NCI-H446 (cell line): ENCODE data around the gene RBM12.
A peak's percentile ranks its signal among the peaks of the same experiment; 100 is the strongest.
"Not testable (repeated sequence)": the region's sequence is repeated elsewhere in the genome, so short reads cannot be mapped to it uniquely, and the experiment has no call there.

ENCODE experiments used
- DNase-seq, 2 experiments: peaks; one replicate each; lab custom pipeline; 2025; lab: John Stamatoyannopoulos, UW

The RBM12 gene

GRCh38 chr20:35698298-35699126 is 33.8 kb upstream of the RBM12 start:
- DNase-seq: no peak

GRCh38 chr20:35697696-35698297 is 33.1 kb upstream of the RBM12 start:
- no peak for DNase-seq

- no peak for DNase-seq
Observed at GRCh38 chr20:35695978-35696377, 31.3 kb upstream of the RBM12 start.

GRCh38 chr20:35695245-35695749 is 30.6 kb upstream of the RBM12 start:
- DNase-seq: no peak

GRCh38 chr20:35690265-35690664 is 25.6 kb upstream of the RBM12 start:
- DNase-seq: no peak

GRCh38 chr20:35686872-35687271 is 22.2 kb upstream of the RBM12 start:
- DNase-seq: not testable (repeated sequence)

- DNase-seq: not testable (repeated sequence)
Observed at GRCh38 chr20:35685368-35685767, 20.7 kb upstream of the RBM12 start.

GRCh38 chr20:35681960-35682359 is 17.3 kb upstream of the RBM12 start:
- no peak for DNase-seq

- no peak for DNase-seq
Observed at GRCh38 chr20:35680452-35681183, 15.9 kb upstream of the RBM12 start.

GRCh38 chr20:35674921-35675320 is 10.2 kb upstream of the RBM12 start:
- DNase-seq: no peak

GRCh38 chr20:35673884-35674283 is 9.2 kb upstream of the RBM12 start:
- no peak for DNase-seq

GRCh38 chr20:35669681-35670080 is 5.0 kb upstream of the RBM12 start:
- no peak for DNase-seq

GRCh38 chr20:35669221-35669620 is 4.5 kb upstream of the RBM12 start:
- DNase-seq: no peak

GRCh38 chr20:35665949-35666288 is 1.2 kb upstream of the RBM12 start:
- no peak for DNase-seq

GRCh38 chr20:35663516-35664465 is 909 bp downstream of the RBM12 start:
- peak in 1 of 2 experiments; percentile 13 for DNase-seq

GRCh38 chr20:35662551-35662950 is 2.1 kb downstream of the RBM12 start:
- DNase-seq: no peak

- no peak for DNase-seq
Observed at GRCh38 chr20:35661908-35662307, 2.8 kb downstream of the RBM12 start.

- no peak for DNase-seq
Observed at GRCh38 chr20:35661053-35661452, 3.6 kb downstream of the RBM12 start.

- DNase-seq: no peak
Observed at GRCh38 chr20:35660122-35660937, 4.4 kb downstream of the RBM12 start.

- no peak for DNase-seq
Observed at GRCh38 chr20:35657271-35657670, 7.4 kb downstream of the RBM12 start.

- no peak for DNase-seq
Observed at GRCh38 chr20:35654415-35654814, 10.3 kb downstream of the RBM12 start.
